IMR-90 (cell line): ENCODE results near the gene CERS6. TPM values are rescaled to one million over a fixed set of nuclear protein-coding genes. Genes with fewer than 3 reads are reported as not detected.

Experiments used
- ATAC-seq: fragments of 200-7000 bp; cut with Tn5 transposase; 2 replicates; pipeline ENCODE4 v1.9.1; 2020; ENCODE audit warnings: low read depth, mild to moderate bottlenecking, moderate library complexity
- BruUV-seq: library from RNA; stranded (reverse); fragments of 400-500 nt; replicated peaks from 2 replicates; lab custom pipeline; 2021; lab: Mats Ljungman, UMichigan
- CTCF ChIA-PET: fragments of 300-600 bp; formaldehyde crosslinking; extraction: SDS; loops from one replicate; lab custom pipeline; 2021; ENCODE audit warnings: antibody characterized with exemption; lab: Yijun Ruan, JAX
- POLR2A ChIA-PET: fragments of 300-600 bp; sonication (Branson Sonifier 250); formaldehyde crosslinking; loops from one replicate; lab custom pipeline; 2022; ENCODE audit warnings: antibody characterized with exemption; ENCODE audit not compliant: unreplicated experiment; lab: Charles Lee
- DNase-seq: peaks from one replicate; pipeline ENCODE4 v3.0.0; 2013
- H2AFZ ChIP-seq: replicated peaks from 2 replicates; pipeline ENCODE3; 2013; ENCODE audit warnings: low read length, mild to moderate bottlenecking; ENCODE audit not compliant: poor library complexity
- H2AK5ac ChIP-seq: 2 replicates; pipeline ENCODE4 v1.6.1; 2013; ENCODE audit warnings: low read depth, low read length, inconsistent platforms
- H2AK9ac ChIP-seq: replicated peaks from 2 replicates; pipeline ENCODE3; 2013; ENCODE audit warnings: mild to moderate bottlenecking, low read depth, low read length, moderate library complexity; ENCODE audit not compliant: poor library complexity
- H2BK120ac ChIP-seq: 2 replicates; pipeline ENCODE4 v1.6.1; 2013; ENCODE audit warnings: low read depth, low read length, inconsistent platforms
- H2BK15ac ChIP-seq: 3 replicates; pipeline ENCODE4 v1.6.1; 2013; ENCODE audit warnings: low read depth, low read length, inconsistent platforms
- H2BK20ac ChIP-seq: 2 replicates; pipeline ENCODE4 v1.6.1; 2013; ENCODE audit warnings: low read depth, mild to moderate bottlenecking, inconsistent platforms, low read length, moderate library complexity
- H2BK5ac ChIP-seq: 2 replicates; pipeline ENCODE4 v1.6.1; 2013; ENCODE audit warnings: mild to moderate bottlenecking, low read depth, low read length, inconsistent platforms; ENCODE audit not compliant: poor library complexity, severe bottlenecking
- H3K14ac ChIP-seq: replicated peaks from 2 replicates; pipeline ENCODE4 v1.6.1; 2013; ENCODE audit warnings: low read depth, low read length, inconsistent platforms
- H3K18ac ChIP-seq: 2 replicates; pipeline ENCODE4 v1.6.1; 2013; ENCODE audit warnings: low read depth, low read length, control low read depth
- H3K23ac ChIP-seq: 2 replicates; pipeline ENCODE4 v1.6.1; 2013; ENCODE audit warnings: low read depth, low read length, inconsistent platforms
- H3K27ac ChIP-seq: 2 replicates; pipeline ENCODE4 v1.5.1; 2013; ENCODE audit warnings: mild to moderate bottlenecking, control low read depth, low read length; ENCODE audit not compliant: insufficient read depth
- H3K27me3 ChIP-seq: 2 replicates; pipeline ENCODE4 v1.6.1; 2013; ENCODE audit warnings: low read length; ENCODE audit not compliant: control insufficient read depth, insufficient read depth
- H3K36me3 ChIP-seq: 2 replicates; pipeline ENCODE4 v1.6.1; 2013; ENCODE audit warnings: low read length, mixed read lengths; ENCODE audit not compliant: control insufficient read depth, insufficient read depth
- H3K4ac ChIP-seq: 2 replicates; pipeline ENCODE4 v1.6.1; 2013; ENCODE audit warnings: low read depth, low read length, inconsistent platforms
- H3K4me1 ChIP-seq: 2 replicates; pipeline ENCODE4 v1.6.1; 2013; ENCODE audit warnings: low read length, mixed read lengths; ENCODE audit not compliant: control insufficient read depth, insufficient read depth
- H3K4me2 ChIP-seq: 2 replicates; pipeline ENCODE4 v1.6.1; 2013; ENCODE audit warnings: low read depth, mild to moderate bottlenecking, control low read depth, low read length, moderate library complexity
- H3K4me3 ChIP-seq: 2 replicates; pipeline ENCODE4 v1.5.1; 2013; ENCODE audit warnings: low read depth, mild to moderate bottlenecking, control low read depth, low read length, moderate library complexity; ENCODE audit not compliant: insufficient read depth
- H3K56ac ChIP-seq: 2 replicates; pipeline ENCODE4 v1.6.1; 2013; ENCODE audit warnings: low read length, inconsistent platforms; ENCODE audit not compliant: insufficient read depth; ENCODE audit errors: extremely low read depth
- H3K79me1 ChIP-seq, 2 experiments: 2 replicates each; pipeline ENCODE4 v1.6.1; 2013; ENCODE audit warnings: low read length in 2 of 2, inconsistent platforms in 1 of 2, low read depth in 1 of 2
- H3K9ac ChIP-seq: 2 replicates; pipeline ENCODE4 v1.6.1; 2013; ENCODE audit warnings: low read depth, low read length, control low read depth
- H3K9me1 ChIP-seq: 2 replicates; pipeline ENCODE4 v1.6.1; 2013; ENCODE audit warnings: low read length, inconsistent platforms; ENCODE audit not compliant: insufficient read depth
- H3K9me3 ChIP-seq: 2 replicates; pipeline ENCODE4 v1.6.1; 2013; ENCODE audit warnings: low read length; ENCODE audit not compliant: control insufficient read depth, insufficient read depth
- H4K20me1 ChIP-seq: 2 replicates; pipeline ENCODE4 v1.6.1; 2013; ENCODE audit warnings: low read length, inconsistent platforms; ENCODE audit not compliant: insufficient read depth
- H4K5ac ChIP-seq: 2 replicates; pipeline ENCODE4 v1.6.1; 2013; ENCODE audit warnings: mild to moderate bottlenecking, low read depth, low read length, control low read depth
- H4K8ac ChIP-seq, 2 experiments: 2 replicates each; pipeline ENCODE4 v1.6.1; 2013; ENCODE audit warnings: low read depth in 2 of 2, low read length in 2 of 2, control low read depth in 1 of 2, inconsistent platforms in 1 of 2
- H4K91ac ChIP-seq: 2 replicates; pipeline ENCODE4 v1.6.1; 2013; ENCODE audit warnings: low read depth, low read length, inconsistent platforms; ENCODE audit not compliant: insufficient read depth
- BHLHE40 ChIP-seq: fragments of 150-350 bp; IDR thresholded peaks from 2 replicates; pipeline ENCODE4 v1.6.1; 2016; ENCODE audit warnings: mild to moderate bottlenecking, low read depth, low read length
- CEBPB ChIP-seq: IDR thresholded peaks from 2 replicates; pipeline ENCODE4 v1.6.1; 2012; ENCODE audit warnings: low read depth, low read length, improper control_type of control experiment
- CHD1 ChIP-seq: IDR thresholded peaks from 2 replicates; pipeline ENCODE4 v1.6.1; 2012; ENCODE audit warnings: low read depth, low read length, improper control_type of control experiment
- CTCF ChIP-seq: conservative IDR thresholded peaks from 2 replicates; pipeline ENCODE4 v1.5.1; 2012; ENCODE audit warnings: mild to moderate bottlenecking, low read depth, low read length, improper control_type of control experiment
- ELK1 ChIP-seq: fragments of 150-350 bp; IDR thresholded peaks from 2 replicates; pipeline ENCODE4 v1.6.1; 2016; ENCODE audit warnings: low read depth, mild to moderate bottlenecking, low read length, moderate library complexity, borderline replicate concordance
- FOS ChIP-seq: fragments of 150-350 bp; IDR thresholded peaks from 2 replicates; pipeline ENCODE4 v1.6.1; 2016; ENCODE audit warnings: low read depth, low read length
- MAFK ChIP-seq: IDR thresholded peaks from 2 replicates; pipeline ENCODE4 v1.6.1; 2012; ENCODE audit warnings: low read depth, low read length, improper control_type of control experiment
- MAZ ChIP-seq: IDR thresholded peaks from 2 replicates; pipeline ENCODE4 v1.6.1; 2012; ENCODE audit warnings: low read depth, mild to moderate bottlenecking, low read length, improper control_type of control experiment, moderate library complexity, borderline replicate concordance
- MXI1 ChIP-seq: IDR thresholded peaks from 2 replicates; pipeline ENCODE4 v1.6.1; 2012; ENCODE audit warnings: low read depth, mild to moderate bottlenecking, low read length, moderate library complexity, borderline replicate concordance
- NFE2L2 ChIP-seq: fragments of 150-350 bp; IDR thresholded peaks from 2 replicates; pipeline ENCODE4 v1.6.1; 2016; ENCODE audit warnings: low read depth, mild to moderate bottlenecking, low read length
- POLR2A ChIP-seq: IDR thresholded peaks from 2 replicates; pipeline ENCODE4 v1.6.1; 2012; ENCODE audit warnings: mild to moderate bottlenecking, low read depth, low read length
- RAD21 ChIP-seq: IDR thresholded peaks from 2 replicates; pipeline ENCODE4 v1.6.1; 2012; ENCODE audit warnings: low read length, improper control_type of control experiment
- RCOR1 ChIP-seq: IDR thresholded peaks from 2 replicates; pipeline ENCODE4 v1.6.1; 2012; ENCODE audit warnings: mild to moderate bottlenecking, low read length, improper control_type of control experiment; ENCODE audit not compliant: insufficient replicate concordance
- RFX5 ChIP-seq: IDR thresholded peaks from 2 replicates; pipeline ENCODE4 v1.8.0; 2012; ENCODE audit warnings: low read depth, mild to moderate bottlenecking, low read length, moderate library complexity
- SMC3 ChIP-seq: fragments of 150-350 bp; IDR thresholded peaks from 2 replicates; pipeline ENCODE4 v1.6.1; 2016; ENCODE audit warnings: low read depth, mild to moderate bottlenecking, antibody characterized with exemption, low read length, moderate library complexity
- USF2 ChIP-seq: fragments of 150-350 bp; IDR thresholded peaks from 2 replicates; pipeline ENCODE4 v1.6.1; 2017; ENCODE audit warnings: mild to moderate bottlenecking, antibody characterized with exemption, low read length, low read depth
- WGBS, 2 experiments: methylation state at CpG; one replicate each; pipeline versions ENCODE4 v1.1.5 to v1.1.7; 2013; ENCODE audit warnings: missing lambda C conversion rate in 2 of 2; ENCODE audit not compliant: insufficient read length in 1 of 2; ENCODE audit errors: extremely low coverage in 2 of 2; 5-methylcytosine and 5-hydroxymethylcytosine counted together
- dilution Hi-C: fragments of 300-500 bp; cut with HindIII; formaldehyde crosslinking; loops from one replicate; pipeline ENCODE4 v1.14.3; 2018; ENCODE audit warnings: low sequenced_read_pairs; ENCODE audit not compliant: unreplicated experiment
- in situ Hi-C: fragments of 300-500 bp; cut with MboI; formaldehyde crosslinking; loops from 3 replicates; pipeline ENCODE4 v1.14.3; 2019; ENCODE audit warnings: low sequenced_read_pairs, inconsistent platforms, mixed read lengths
- intact Hi-C: fragments of 100-400 bp; cut with micrococcal nuclease; formaldehyde crosslinking; loops from 2 replicates; pipeline ENCODE4 v1.10.0; 2022
- polyA plus RNA-seq, 3 experiments: library from polyadenylated mRNA; depleted of rRNA; stranded (reverse); fragments of >200 nt; gene quantifications; 2 replicates each; pipeline ENCODE4 v1.2.3, GENCODE V29; 2012; ENCODE audit warnings: low replicate concordance in 1 of 3
- total RNA-seq: library from RNA; depleted of rRNA; stranded (reverse); fragments of >200 nt; gene quantifications from 2 replicates; pipeline ENCODE4 v1.2.3, GENCODE V29; 2012

The CERS6 gene
- total and polyA plus RNA-seq, 2 of the 4 experiments (the other 2 are of a cell fraction), result 2.1 to 5.7 TPM

GRCh38 chr2:168780669-168781071 lies 324.6 kb downstream of the CERS6 start:
- H2AK9ac ChIP-seq, result no peak overlapping the region
- H4K8ac ChIP-seq, result no peak overlapping the region
- H3K9me1 ChIP-seq, result no peaks in the 10 kb centered on the region
- WGBS, 2 experiments, result no CpG with 5 or more reads among the region's 1 CpG
- no peak overlapping the region for H2BK5ac ChIP-seq
- H3K79me1 ChIP-seq, result no peaks in the 10 kb centered on the region
- H2AK5ac ChIP-seq, result no peak overlapping the region
- H2AFZ ChIP-seq, result no peak overlapping the region
- H3K4me2 ChIP-seq, result no peak overlapping the region
- H4K5ac ChIP-seq, result no peak overlapping the region
- ATAC-seq (no peak), DNase-seq (no peak)
- no peak overlapping the region for H3K27ac ChIP-seq
- no peak overlapping the region for H4K91ac ChIP-seq
- H2BK15ac ChIP-seq, result no peak overlapping the region
- no peaks in the 10 kb centered on the region for H3K36me3 ChIP-seq
- 0 out of 2 replicates have a peak, but pooled peaks cover 1% of the 10 kb centered on the region for H3K9me3 ChIP-seq
- H2BK20ac ChIP-seq, result no peak overlapping the region
- CTCF ChIA-PET, result no interaction called here
- H3K9ac ChIP-seq, result no peak overlapping the region
- H3K27me3 ChIP-seq, result no peaks in the 10 kb centered on the region
- no peak overlapping the region for H2BK120ac ChIP-seq
- no peak overlapping the region for H3K4me3 ChIP-seq
- H3K23ac ChIP-seq, result no peak overlapping the region
- POLR2A ChIA-PET, result no interaction called here
- H3K4ac ChIP-seq, result no peak overlapping the region
- TF ChIP-seq MAFK (no peak), CTCF (no peak), RCOR1 (no peak), CEBPB (no peak), SMC3 (no peak), CHD1 (no peak), POLR2A (no peak), FOS (no peak), NFE2L2 (no peak), MXI1 (no peak), RAD21 (no peak), ELK1 (no peak), RFX5 (no peak), BHLHE40 (no peak), MAZ (no peak), USF2 (no peak)
- no peak overlapping the region for H3K56ac ChIP-seq
- no peak overlapping the region for H3K14ac ChIP-seq
- in situ Hi-C loops (no loop called here), dilution Hi-C loops (no loop called here), intact Hi-C loops (no loop called here)
- H4K20me1 ChIP-seq, result no peaks in the 10 kb centered on the region
- no TSS peak for BruUV-seq
- no peak overlapping the region for H3K18ac ChIP-seq
- H3K4me1 ChIP-seq, result no peaks in the 10 kb centered on the region
